HepG2 (cell line): ENCODE results near the gene XPOT. TPM values are rescaled to one million over a fixed set of nuclear protein-coding genes. Genes with fewer than 3 reads are reported as not detected.

Source experiments
- DMAP1 ChIP-seq: IDR thresholded peaks from 2 replicates; pipeline ENCODE4 v1.6.1; 2016
- MYNN ChIP-seq: sonication (generic); formaldehyde crosslinking; IDR thresholded peaks from 2 replicates; pipeline ENCODE4 v1.4.0; 2020; ENCODE audit warnings: mild to moderate bottlenecking, low read depth, missing genetic modification reagents
- NR2C2 ChIP-seq: sonication (generic); formaldehyde crosslinking; IDR thresholded peaks from 2 replicates; pipeline ENCODE4 v1.4.0; 2020; ENCODE audit warnings: missing genetic modification reagents, mild to moderate bottlenecking, moderate library complexity, borderline replicate concordance
- PLRG1 ChIP-seq: fragments of 450-650 bp; conservative IDR thresholded peaks from 2 replicates; pipeline ENCODE4 v1.6.1; 2016
- POLR2AphosphoS5 ChIP-seq: IDR thresholded peaks from 2 replicates; pipeline ENCODE4 v1.6.1; 2012; ENCODE audit warnings: low read depth, low read length
- SP1 ChIP-seq, 2 experiments: fragments of 450-650 bp in 1 of 2; sonication (generic) in 1 of 2; formaldehyde crosslinking in 1 of 2; IDR thresholded peaks; 2 replicates each; pipeline versions ENCODE4 v1.4.0 to v1.6.1; 2016 to 2020; ENCODE audit warnings: missing genetic modification reagents in 1 of 2
- SPEN ChIP-seq: sonication (generic); formaldehyde crosslinking; IDR thresholded peaks from 2 replicates; pipeline ENCODE4 v1.5.1; 2020; ENCODE audit warnings: low read depth, mild to moderate bottlenecking, missing genetic modification reagents
- YY1 ChIP-seq: IDR thresholded peaks from 2 replicates; pipeline ENCODE4 v1.6.1; 2011; ENCODE audit warnings: low read length, low read depth, moderate library complexity, mild to moderate bottlenecking; ENCODE audit not compliant: insufficient read depth, insufficient replicate concordance
- ZFP41 ChIP-seq: sonication (generic); formaldehyde crosslinking; IDR thresholded peaks from 2 replicates; pipeline ENCODE4 v1.4.0; 2020; ENCODE audit warnings: mild to moderate bottlenecking, missing genetic modification reagents, borderline replicate concordance
- ZMYM4 ChIP-seq: sonication (generic); formaldehyde crosslinking; IDR thresholded peaks from 2 replicates; pipeline ENCODE4 v1.8.1; 2023; ENCODE audit warnings: mild to moderate bottlenecking, missing genetic modification reagents
- ZNF331 ChIP-seq: sonication (generic); formaldehyde crosslinking; IDR thresholded peaks from 2 replicates; pipeline ENCODE4 v1.4.0; 2020; ENCODE audit warnings: missing genetic modification reagents
- ZNF430 ChIP-seq: sonication (generic); formaldehyde crosslinking; IDR thresholded peaks from 2 replicates; pipeline ENCODE4 v1.9.0; 2021; ENCODE audit warnings: mild to moderate bottlenecking, missing genetic modification reagents
- ZNF547 ChIP-seq: sonication (generic); formaldehyde crosslinking; IDR thresholded peaks from 2 replicates; pipeline ENCODE4 v1.5.1; 2020; ENCODE audit warnings: mild to moderate bottlenecking, missing genetic modification reagents
- ZNF816 ChIP-seq: sonication (generic); formaldehyde crosslinking; IDR thresholded peaks from 2 replicates; pipeline ENCODE4 v1.8.0; 2022; ENCODE audit warnings: missing genetic modification reagents, mild to moderate bottlenecking, borderline replicate concordance
- polyA plus RNA-seq, 8 experiments: library from polyadenylated mRNA; depleted of rRNA in 3 of 8; stranded (reverse) in 7 of 8; unstranded in 1 of 8; fragments of >200 nt; fragmentation: Illumina TruSeq in 4 of 8; extraction: Trizol in 4 of 8; gene quantifications; 2 replicates each; pipeline versions ENCODE4 v1.2.1 to v1.2.3, GENCODE V29; 2011 to 2016; ENCODE audit warnings: low read depth in 4 of 8, missing spikeins in 1 of 8, mixed read lengths in 1 of 8; ENCODE audit not compliant: insufficient read depth in 1 of 8
- total RNA-seq, 5 experiments: library from RNA; depleted of rRNA; stranded (reverse); fragments of >200 nt; fragmentation: Illumina TruSeq; extraction: Trizol; gene quantifications; 2 replicates each; pipeline ENCODE4 v1.2.3, GENCODE V29; 2016; ENCODE audit warnings: low read depth in 1 of 5
- TF ChIP-seq, protein P1 (sequence below): sonication (generic); formaldehyde crosslinking; IDR thresholded peaks from 2 replicates; pipeline ENCODE4 v1.4.0; 2020; ENCODE audit warnings: missing genetic modification reagents
- TF ChIP-seq, protein P2 (sequence below): IDR thresholded peaks from 2 replicates; pipeline ENCODE4 v1.6.1; 2016; ENCODE audit warnings: missing biosample characterization, missing genetic modification reagents, low read depth
- TF ChIP-seq, protein P3 (sequence below): sonication (generic); formaldehyde crosslinking; IDR thresholded peaks from 2 replicates; pipeline ENCODE4 v1.5.0; 2020; ENCODE audit warnings: mild to moderate bottlenecking, missing genetic modification reagents, borderline replicate concordance
- TF ChIP-seq, protein P4 (sequence below): sonication (generic); formaldehyde crosslinking; conservative IDR thresholded peaks from 2 replicates; pipeline ENCODE4 v1.8.0; 2022; ENCODE audit warnings: low read depth, missing genetic modification reagents
- TF ChIP-seq, protein P5 (sequence below): IDR thresholded peaks from 2 replicates; pipeline ENCODE4 v1.6.1; 2016; ENCODE audit warnings: control low read depth

XPOT gene
- total and polyA plus RNA-seq, 2 of the 13 experiments (the other 11 are each of a cell fraction or from before 2014, with no cell fraction given): 93.8 to 102 TPM

DNA sequence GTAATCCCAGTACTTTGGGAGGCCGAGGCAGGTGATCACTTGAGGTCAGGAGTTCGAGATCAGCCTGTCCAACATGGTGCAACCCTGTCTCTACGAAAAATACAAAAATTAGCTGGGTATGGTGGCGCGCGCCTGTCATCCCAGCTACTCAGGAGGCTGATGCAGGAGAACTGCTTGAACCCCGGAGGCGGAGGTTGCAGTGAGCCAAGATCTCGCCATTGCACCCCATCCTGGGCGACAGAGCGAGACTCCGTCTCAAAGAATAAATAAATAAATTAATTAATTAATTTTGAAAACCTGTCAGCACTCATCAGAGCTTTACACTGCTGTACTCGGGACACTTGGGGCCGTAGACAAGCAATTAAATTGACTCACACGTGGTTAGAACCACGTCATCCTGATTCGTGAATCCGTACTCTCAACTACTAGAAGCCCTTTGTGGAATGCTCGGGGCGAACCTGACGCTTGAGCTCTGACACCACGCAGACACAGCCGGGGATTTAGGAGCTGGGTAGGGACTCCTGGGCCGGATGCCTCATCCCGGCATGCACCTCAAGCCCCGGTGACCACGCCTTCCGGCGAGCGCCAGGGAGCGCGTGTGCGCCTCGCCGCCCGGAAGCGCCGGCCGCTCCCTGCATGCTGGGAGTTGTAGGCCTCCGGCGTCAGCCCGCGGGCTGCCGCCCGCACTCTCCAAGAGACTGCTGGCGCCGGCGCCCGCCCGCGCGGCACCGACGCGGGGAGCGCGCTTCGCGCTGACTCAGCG, at the start of gene XPOT (continued):
- TF ChIP-seq, protein P1, sequence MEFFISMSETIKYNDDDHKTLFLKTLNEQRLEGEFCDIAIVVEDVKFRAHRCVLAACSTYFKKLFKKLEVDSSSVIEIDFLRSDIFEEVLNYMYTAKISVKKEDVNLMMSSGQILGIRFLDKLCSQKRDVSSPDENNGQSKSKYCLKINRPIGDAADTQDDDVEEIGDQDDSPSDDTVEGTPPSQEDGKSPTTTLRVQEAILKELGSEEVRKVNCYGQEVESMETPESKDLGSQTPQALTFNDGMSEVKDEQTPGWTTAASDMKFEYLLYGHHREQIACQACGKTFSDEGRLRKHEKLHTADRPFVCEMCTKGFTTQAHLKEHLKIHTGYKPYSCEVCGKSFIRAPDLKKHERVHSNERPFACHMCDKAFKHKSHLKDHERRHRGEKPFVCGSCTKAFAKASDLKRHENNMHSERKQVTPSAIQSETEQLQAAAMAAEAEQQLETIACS (CRISPR knock-in tag): peak; percentile 85; the same call in 1 of the 2 replicates
- TF ChIP-seq YY1: peak; percentile 77
- peak; percentile 40 for TF ChIP-seq ZNF331 (CRISPR knock-in tag)
- no peak for TF ChIP-seq DMAP1 (CRISPR knock-in tag)
- TF ChIP-seq, protein P2, sequence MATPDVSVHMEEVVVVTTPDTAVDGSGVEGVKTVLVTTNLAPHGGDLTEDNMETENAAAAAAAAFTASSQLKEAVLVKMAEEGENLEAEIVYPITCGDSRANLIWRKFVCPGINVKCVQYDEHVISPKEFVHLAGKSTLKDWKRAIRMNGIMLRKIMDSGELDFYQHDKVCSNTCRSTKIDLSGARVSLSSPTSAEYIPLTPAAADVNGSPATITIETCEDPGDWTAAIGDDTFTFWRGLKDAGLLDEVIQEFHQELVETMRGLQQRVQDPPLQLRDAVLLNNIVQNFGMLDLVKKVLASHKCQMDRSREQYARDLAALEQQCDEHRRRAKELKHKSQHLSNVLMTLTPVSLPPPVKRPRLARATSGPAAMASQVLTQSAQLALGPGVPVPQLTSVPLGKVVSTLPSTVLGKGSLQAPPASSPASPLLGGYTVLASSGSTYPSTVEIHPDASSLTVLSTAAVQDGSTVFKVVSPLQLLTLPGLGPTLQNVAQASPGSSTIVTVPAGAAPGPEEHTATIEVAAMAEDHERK (CRISPR knock-in tag): peak; percentile 94
- TF ChIP-seq ZNF430: peak; percentile 50; the same call in 1 of the 2 replicates
- TF ChIP-seq SP1 (IDR thresholded peaks at IDR 0.05): no peak
- TF ChIP-seq SP1 (CRISPR knock-in tag; IDR thresholded peaks at IDR 0.05): peak; percentile 52; the same call in 1 of the 2 replicates
- TF ChIP-seq, protein P3, sequence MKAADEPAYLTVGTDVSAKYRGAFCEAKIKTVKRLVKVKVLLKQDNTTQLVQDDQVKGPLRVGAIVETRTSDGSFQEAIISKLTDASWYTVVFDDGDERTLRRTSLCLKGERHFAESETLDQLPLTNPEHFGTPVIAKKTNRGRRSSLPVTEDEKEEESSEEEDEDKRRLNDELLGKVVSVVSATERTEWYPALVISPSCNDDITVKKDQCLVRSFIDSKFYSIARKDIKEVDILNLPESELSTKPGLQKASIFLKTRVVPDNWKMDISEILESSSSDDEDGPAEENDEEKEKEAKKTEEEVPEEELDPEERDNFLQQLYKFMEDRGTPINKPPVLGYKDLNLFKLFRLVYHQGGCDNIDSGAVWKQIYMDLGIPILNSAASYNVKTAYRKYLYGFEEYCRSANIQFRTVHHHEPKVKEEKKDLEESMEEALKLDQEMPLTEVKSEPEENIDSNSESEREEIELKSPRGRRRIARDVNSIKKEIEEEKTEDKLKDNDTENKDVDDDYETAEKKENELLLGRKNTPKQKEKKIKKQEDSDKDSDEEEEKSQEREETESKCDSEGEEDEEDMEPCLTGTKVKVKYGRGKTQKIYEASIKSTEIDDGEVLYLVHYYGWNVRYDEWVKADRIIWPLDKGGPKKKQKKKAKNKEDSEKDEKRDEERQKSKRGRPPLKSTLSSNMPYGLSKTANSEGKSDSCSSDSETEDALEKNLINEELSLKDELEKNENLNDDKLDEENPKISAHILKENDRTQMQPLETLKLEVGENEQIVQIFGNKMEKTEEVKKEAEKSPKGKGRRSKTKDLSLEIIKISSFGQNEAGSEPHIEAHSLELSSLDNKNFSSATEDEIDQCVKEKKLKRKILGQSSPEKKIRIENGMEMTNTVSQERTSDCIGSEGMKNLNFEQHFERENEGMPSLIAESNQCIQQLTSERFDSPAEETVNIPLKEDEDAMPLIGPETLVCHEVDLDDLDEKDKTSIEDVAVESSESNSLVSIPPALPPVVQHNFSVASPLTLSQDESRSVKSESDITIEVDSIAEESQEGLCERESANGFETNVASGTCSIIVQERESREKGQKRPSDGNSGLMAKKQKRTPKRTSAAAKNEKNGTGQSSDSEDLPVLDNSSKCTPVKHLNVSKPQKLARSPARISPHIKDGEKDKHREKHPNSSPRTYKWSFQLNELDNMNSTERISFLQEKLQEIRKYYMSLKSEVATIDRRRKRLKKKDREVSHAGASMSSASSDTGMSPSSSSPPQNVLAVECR (CRISPR knock-in tag): peak; percentile 59; the same call in 1 of the 2 replicates
- 0 out of 2 replicates have a peak, but pooled peaks have one; percentile 13 for TF ChIP-seq ZNF547 (CRISPR knock-in tag)
- TF ChIP-seq ZNF816 (CRISPR knock-in tag): peak; percentile 60; the same call in 1 of the 2 replicates
- no peak for TF ChIP-seq PLRG1
- TF ChIP-seq, protein P4, sequence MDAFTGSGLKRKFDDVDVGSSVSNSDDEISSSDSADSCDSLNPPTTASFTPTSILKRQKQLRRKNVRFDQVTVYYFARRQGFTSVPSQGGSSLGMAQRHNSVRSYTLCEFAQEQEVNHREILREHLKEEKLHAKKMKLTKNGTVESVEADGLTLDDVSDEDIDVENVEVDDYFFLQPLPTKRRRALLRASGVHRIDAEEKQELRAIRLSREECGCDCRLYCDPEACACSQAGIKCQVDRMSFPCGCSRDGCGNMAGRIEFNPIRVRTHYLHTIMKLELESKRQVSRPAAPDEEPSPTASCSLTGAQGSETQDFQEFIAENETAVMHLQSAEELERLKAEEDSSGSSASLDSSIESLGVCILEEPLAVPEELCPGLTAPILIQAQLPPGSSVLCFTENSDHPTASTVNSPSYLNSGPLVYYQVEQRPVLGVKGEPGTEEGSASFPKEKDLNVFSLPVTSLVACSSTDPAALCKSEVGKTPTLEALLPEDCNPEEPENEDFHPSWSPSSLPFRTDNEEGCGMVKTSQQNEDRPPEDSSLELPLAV (CRISPR knock-in tag): no peak
- TF ChIP-seq, protein P5, sequence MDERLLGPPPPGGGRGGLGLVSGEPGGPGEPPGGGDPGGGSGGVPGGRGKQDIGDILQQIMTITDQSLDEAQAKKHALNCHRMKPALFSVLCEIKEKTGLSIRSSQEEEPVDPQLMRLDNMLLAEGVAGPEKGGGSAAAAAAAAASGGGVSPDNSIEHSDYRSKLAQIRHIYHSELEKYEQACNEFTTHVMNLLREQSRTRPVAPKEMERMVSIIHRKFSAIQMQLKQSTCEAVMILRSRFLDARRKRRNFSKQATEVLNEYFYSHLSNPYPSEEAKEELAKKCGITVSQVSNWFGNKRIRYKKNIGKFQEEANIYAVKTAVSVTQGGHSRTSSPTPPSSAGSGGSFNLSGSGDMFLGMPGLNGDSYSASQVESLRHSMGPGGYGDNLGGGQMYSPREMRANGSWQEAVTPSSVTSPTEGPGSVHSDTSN (CRISPR knock-in tag): no peak
- peak; percentile 91 for TF ChIP-seq POLR2AphosphoS5
- TF ChIP-seq SPEN (CRISPR knock-in tag): peak; percentile 84
- TF ChIP-seq MYNN: no peak
- TF ChIP-seq ZMYM4: peak; percentile 83
- TF ChIP-seq ZFP41: no peak
- TF ChIP-seq NR2C2 (CRISPR knock-in tag): 0 out of 2 replicates have a peak, but pooled peaks have one; percentile 45
